CD4-positive, alpha-beta T cell treated with Interleukin-4 for 4 hours (primary cell): ENCODE measurements around the gene RELT.

Experiments
- DNase-seq: peaks from one replicate; pipeline ENCODE4 v3.0.0-alpha.2; 2020

RELT gene

DNA sequence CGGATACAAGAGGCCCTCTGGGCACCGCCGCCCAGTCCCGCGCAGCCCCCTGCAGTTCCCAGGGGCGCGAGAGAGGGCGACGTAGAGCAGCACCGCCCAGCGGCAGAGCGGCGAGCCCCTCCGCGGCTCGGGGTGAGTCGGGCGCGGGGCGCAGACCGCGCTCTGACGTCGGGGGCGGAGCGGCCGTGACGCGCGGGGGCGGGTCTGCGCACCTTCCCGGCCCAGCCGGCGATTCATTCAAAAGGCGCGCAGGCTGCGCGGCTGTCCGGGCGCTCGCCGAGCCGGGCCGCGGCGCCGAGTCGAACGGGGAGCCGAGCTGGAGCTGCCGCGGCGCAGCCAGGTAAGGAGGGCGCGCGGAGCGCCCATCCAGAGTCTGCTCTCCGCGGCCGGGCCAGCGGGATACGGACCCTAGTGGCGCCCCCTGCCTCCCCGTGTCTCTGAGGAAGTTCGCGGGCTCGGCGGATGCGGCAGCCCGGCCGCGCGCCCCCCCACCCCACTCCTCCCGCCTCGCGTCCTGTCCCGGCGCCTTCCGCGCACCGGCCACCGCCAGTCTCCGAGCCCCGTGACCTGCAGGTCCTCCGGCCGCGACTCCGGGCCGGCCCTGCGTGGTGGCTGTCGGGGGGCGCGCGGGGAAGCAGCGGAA is at the start of gene RELT:
Gene RELT, plus strand, starts transcription at position 240 of the 643 bp plus-strand sequence. CDS start 12,738 bp downstream, outside the sequence.
- peak; percentile 89 for DNase-seq

- DNase-seq = no peak
Measured at GRCh38 chr11:73326929-73327811, 49.0 kb upstream of the RELT start.

DNA sequence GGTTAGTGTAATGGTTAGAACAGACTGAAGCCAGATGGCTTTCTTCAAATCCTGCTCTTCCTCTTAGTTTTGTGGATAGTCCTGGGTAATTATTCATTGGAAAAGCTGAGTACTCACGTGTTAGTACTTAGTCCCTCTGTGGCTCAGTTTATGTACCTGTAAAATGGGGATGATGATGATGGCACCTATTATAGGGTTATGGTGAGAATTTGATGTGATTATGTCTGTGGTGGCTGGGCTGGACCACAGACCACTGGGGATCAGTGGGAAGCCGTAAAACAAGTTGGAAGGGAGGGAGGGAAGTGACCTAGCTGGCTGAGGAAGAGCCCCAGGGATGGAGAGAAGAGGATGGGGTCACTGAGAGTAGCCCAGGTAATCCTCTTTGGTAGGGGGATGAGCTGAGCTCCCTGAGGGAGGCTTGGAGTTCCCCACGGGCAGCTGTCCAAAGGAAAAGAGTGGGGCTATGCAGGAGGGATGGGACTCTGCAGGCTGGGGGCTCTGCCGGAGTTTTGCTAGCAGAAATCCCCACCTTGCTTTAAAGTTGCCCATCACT is 48.3 kb upstream of the RELT start:
- DNase-seq = no peak

DNA sequence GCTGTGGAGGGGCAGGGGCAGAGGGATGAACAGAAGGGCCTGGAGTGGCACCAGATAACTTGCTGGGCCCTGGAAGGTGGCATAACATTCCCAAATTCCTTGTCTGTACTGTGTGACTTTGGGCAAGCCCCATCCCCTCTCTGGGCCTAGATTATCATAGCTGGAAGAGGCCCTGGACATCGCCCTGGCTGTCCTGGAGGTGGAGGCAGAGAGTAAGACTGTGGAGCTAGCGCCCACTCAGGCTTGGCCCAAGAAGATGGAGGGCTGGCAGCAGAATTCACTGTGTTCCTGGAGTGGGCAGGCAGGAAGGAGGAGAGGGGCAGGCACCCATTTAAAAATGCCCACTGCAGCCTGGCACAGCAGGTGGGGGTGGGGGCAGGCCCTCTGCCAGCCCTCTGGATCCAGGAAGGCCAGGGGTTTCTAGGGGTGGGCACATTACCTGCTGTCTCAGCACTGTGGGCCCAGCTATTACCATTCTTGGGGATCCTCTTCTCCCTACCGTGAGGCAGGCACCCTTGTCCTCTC is 45.6 kb upstream of the RELT start:
- DNase-seq = no peak

GRCh38 chr11:73331138-73331916 is 44.9 kb upstream of the RELT start:
- no peak for DNase-seq

GRCh38 chr11:73333173-73333572 is 43.0 kb upstream of the RELT start:
- no peak for DNase-seq

- no peak for DNase-seq
Measured at GRCh38 chr11:73333640-73334383, 42.4 kb upstream of the RELT start.

DNA sequence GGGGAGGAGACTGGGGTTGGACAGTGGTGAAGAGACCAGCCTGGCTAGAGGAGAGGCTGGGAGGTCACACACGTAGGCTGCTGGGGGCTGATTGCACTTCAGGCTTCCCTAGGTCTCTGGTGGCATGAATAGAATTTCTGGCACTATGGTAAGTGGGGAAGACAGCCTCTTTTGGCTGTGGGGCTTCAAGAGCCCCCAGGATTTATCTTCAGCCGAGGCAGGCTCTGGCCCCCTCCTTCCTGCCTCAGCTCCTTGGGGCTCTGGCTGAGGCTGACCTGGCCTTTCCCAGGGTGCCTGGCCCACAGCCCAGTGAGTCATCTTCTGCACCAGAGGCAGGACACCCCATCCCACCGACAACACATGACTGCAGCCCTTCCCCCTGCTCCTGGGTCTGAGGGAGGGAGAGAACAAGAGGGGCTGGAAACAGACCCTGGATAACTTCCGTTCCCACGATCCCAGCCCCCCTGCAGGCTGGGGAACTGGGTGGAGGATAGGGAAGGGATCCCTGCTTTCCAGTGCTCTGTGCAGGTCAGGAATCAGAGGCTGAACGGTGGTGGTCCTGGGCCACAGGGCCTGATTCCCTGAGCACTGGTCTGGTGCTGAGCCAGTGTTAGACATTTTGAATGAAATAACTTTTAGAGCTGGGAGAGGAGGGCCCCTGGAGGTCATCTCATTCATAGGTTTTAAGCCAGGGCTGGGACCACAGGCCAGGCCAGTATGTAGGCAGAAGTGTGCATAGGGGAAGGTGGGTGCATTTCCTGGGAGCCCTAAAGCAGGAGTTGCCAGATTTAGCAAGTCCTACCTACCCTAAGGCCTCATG is 41.6 kb upstream of the RELT start:
- no peak for DNase-seq

DNA sequence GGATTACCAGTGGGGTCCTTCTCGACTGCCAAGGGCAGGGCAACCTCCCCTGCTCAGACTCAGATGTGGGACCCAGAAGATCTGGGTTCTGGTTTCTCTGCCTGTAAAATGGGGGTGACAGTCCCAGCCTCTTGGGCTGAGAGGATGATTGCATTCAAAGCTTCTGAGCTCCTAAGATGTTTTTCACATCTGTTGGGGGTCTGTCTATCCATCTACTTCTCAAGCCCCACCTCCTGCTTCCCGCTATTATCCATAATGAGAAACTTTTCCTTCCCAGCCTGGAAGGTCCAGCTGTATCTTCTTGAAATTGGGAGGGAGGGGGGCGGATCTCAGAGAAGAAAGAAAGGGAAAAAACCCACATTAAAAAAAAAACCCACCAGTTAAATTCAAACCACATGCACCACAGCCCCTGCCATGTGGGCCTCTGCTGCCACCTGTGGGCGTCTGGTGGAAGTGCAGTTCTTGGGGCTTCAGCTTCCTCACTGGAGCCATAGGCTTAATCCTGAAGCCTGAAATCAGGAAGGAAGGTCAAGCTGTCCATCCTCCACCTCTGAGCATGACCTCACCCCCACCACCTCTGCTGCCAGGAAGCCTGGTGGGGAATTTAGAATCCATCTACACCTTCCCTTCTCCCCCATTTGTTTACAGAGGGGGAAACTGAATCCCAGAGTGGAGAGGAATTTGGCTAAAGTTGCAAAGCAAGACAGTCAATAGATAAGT is 40.8 kb upstream of the RELT start:
- peak; percentile 73 for DNase-seq

DNA sequence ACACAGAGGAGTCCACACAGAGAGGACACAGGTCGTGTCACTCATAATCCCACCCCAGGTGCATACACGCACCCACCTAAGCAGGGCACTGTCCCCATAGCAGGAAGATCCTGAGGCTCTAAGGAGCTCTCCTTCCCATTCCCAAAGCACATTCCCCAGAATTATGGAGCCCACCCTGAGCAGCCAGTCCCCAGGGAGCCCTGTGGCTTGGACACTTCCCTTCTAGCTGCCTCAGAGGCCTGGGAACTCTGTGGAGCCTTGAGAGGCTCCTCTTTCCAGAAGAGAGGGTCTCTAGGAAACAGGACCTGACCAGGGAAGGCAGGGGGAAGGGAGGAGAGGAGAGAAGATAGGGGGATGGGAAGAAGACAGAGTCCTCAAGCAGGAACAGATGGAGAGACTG is 38.4 kb upstream of the RELT start:
- no peak for DNase-seq

GRCh38 chr11:73338279-73338678 is 37.9 kb upstream of the RELT start:
- no peak for DNase-seq

GRCh38 chr11:73340164-73340563 is 36.0 kb upstream of the RELT start:
- no peak for DNase-seq

DNA sequence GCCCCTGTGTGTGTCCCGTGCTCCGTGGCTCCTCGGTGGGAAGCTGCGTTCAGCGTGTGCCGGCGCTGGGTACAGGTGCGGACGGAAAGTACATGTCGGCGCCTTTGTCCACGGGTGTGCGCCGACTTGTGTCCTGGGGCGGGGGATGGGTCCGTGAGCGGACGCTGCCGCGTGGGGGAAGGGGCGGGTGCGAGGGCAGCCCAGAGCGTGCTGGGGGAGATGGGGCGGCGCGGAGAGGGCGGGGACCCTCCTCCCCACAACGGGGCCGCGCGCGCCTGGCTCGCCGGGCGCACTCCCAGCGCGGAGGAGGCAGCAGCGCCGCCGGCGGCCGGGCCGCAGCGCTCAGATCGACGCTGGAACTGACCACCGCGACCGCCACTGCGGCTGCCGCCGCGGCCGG is 33.6 kb upstream of the RELT start:
- DNase-seq = no peak

GRCh38 chr11:73343076-73343873 is 32.9 kb upstream of the RELT start:
- DNase-seq = no peak

DNA sequence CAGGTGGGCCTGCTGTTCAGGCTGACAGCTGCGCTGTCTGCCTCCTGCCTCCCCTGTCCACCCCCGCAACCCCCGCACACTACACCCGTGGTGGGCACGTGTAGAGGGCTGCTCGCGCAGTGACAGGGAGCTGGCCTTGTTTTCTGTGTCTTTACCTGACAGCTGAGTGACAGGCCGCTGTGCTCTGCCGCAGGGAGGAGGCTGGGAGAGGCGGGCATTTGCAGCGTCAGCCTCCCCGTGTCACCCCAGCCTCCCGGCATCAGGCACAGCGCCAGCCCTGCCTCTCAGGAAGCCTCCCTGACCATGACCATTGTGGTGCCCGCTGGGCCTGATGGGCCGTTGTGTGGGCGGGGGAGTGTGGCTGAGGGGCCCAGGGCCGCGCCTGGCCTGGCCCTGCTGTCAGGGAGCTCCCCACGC is 32.0 kb upstream of the RELT start:
- no peak for DNase-seq

- no peak for DNase-seq
Measured at GRCh38 chr11:73345481-73346160, 30.6 kb upstream of the RELT start.

GRCh38 chr11:73346186-73346935 is 29.8 kb upstream of the RELT start:
- no peak for DNase-seq

DNA sequence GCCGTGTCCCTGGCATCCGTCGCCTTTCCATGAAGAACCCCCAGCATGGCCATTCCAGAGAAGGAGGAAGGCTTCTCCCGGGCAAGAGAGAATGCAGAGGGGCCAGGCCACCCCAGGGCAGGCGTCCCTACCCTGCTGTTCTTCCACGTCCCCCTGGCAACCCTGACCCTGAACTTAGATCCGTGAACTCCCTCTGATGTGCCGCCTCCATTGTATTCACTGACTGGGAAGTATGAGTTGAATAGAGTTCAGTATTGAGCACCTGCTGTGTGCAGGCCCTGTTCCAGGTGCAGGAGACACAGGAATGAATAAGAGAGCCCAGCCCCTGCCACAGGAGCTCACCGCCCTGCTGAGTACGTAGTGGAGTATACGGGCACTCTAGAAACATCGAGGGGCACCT is 29.1 kb upstream of the RELT start:
- no peak for DNase-seq
